Neural progenitor cell (in vitro differentiated cells): ENCODE measurements around the gene ERAP2. TPM values are rescaled to one million over a fixed set of nuclear protein-coding genes. Genes with fewer than 3 reads are reported as not detected.

Source experiments
- DNase-seq: peaks from one replicate; pipeline ENCODE4 v3.0.0-alpha.2; 2016; ENCODE audit warnings: low spot score
- H2AFZ ChIP-seq: fragments of 200-600 bp; sonication (generic); replicated peaks from 2 replicates; pipeline ENCODE4 v1.6.1; 2016; ENCODE audit warnings: antibody characterized with exemption
- H3F3A ChIP-seq: fragments of 200-600 bp; sonication (generic); 2 replicates; pipeline ENCODE4 v1.6.1; 2016; ENCODE audit warnings: antibody characterized with exemption, low read depth
- H3K27ac ChIP-seq: fragments of 200-600 bp; sonication (generic); 2 replicates; pipeline ENCODE4 v1.5.1; 2016; ENCODE audit warnings: mild to moderate bottlenecking
- H3K27me3 ChIP-seq: fragments of 200-600 bp; sonication (generic); 2 replicates; pipeline ENCODE4 v1.6.1; 2016; ENCODE audit warnings: mild to moderate bottlenecking, moderate library complexity
- H3K36me3 ChIP-seq: fragments of 200-600 bp; sonication (generic); 2 replicates; pipeline ENCODE4 v1.5.1; 2016
- H3K4me1 ChIP-seq: fragments of 200-600 bp; sonication (generic); 2 replicates; pipeline ENCODE4 v1.6.1; 2016; ENCODE audit warnings: mixed run types
- H3K4me2 ChIP-seq: fragments of 200-600 bp; sonication (generic); 2 replicates; pipeline ENCODE4 v1.6.1; 2016
- H3K4me3 ChIP-seq: fragments of 200-600 bp; sonication (generic); 2 replicates; pipeline ENCODE4 v1.5.1; 2016
- H3K79me2 ChIP-seq: fragments of 200-600 bp; sonication (generic); 2 replicates; pipeline ENCODE4 v1.6.1; 2016; ENCODE audit warnings: low read depth
- H3K9ac ChIP-seq: fragments of 200-600 bp; sonication (generic); 2 replicates; pipeline ENCODE4 v1.6.1; 2016
- H3K9me3 ChIP-seq: fragments of 200-600 bp; sonication (generic); 2 replicates; pipeline ENCODE4 v1.5.1; 2016; ENCODE audit warnings: low read depth
- H4K20me1 ChIP-seq: fragments of 200-600 bp; sonication (generic); 2 replicates; pipeline ENCODE4 v1.6.1; 2016; ENCODE audit warnings: low read depth
- H3K27ac Mint-ChIP-seq: 3 replicates; pipeline ENCODE4 v1.8.0; 2021; ENCODE audit warnings: mixed read lengths
- H3K27me3 Mint-ChIP-seq: 2 replicates; pipeline ENCODE4 v1.8.0; 2022; ENCODE audit warnings: low read depth, mild to moderate bottlenecking, inconsistent platforms, moderate library complexity, mixed read lengths; ENCODE audit not compliant: insufficient read depth
- H3K36me3 Mint-ChIP-seq: 3 replicates; pipeline ENCODE4 v1.8.0; 2021; ENCODE audit warnings: mixed read lengths
- H3K4me1 Mint-ChIP-seq: 3 replicates; pipeline ENCODE4 v1.8.0; 2021; ENCODE audit warnings: mixed read lengths
- H3K4me3 Mint-ChIP-seq: 3 replicates; pipeline ENCODE4 v1.8.0; 2021; ENCODE audit warnings: mild to moderate bottlenecking, moderate library complexity, mixed read lengths
- H3K9me3 Mint-ChIP-seq: 3 replicates; pipeline ENCODE4 v1.8.0; 2020; ENCODE audit warnings: mixed read lengths
- EZH2 ChIP-seq: fragments of 200-600 bp; sonication (generic); IDR thresholded peaks from 2 replicates; pipeline ENCODE4 v1.6.1; 2017; ENCODE audit warnings: antibody characterized with exemption, mild to moderate bottlenecking, moderate library complexity
- EZH2phosphoT487 ChIP-seq: fragments of 200-600 bp; sonication (generic); IDR thresholded peaks from 2 replicates; pipeline ENCODE4 v1.6.1; 2017; ENCODE audit warnings: antibody characterized with exemption
- total RNA-seq: library from RNA; depleted of rRNA; stranded (reverse); fragments of >200 nt; gene quantifications from 2 replicates; pipeline ENCODE4 v1.2.3, GENCODE V29; 2015; ENCODE audit warnings: low replicate concordance
- TF ChIP-seq, protein P1 (sequence below): fragments of 200-600 bp; sonication (generic); IDR thresholded peaks from 2 replicates; pipeline ENCODE4 v1.5.1; 2017; ENCODE audit warnings: antibody characterized with exemption, mild to moderate bottlenecking

Gene ERAP2
- total RNA-seq, 1 donor from 2014 or later = not detected

DNA sequence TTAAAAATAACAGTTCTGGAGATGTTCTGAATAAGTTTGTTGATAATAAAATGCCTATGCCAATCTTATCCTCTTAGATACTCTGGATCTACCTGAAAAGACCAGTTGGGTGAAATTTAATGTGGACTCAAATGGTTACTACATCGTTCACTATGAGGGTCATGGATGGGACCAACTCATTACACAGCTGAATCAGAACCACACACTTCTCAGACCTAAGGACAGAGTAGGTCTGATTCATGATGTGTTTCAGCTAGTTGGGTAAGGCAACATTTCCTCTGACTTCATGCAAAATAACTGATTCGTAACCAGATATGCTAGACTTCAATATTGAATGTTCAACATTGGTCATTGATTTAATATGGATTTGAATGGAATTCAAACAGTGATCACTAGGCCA, 27.0 kb downstream of the ERAP2 start:
- Histone ChIP-seq H2AFZ (no peak overlapping the region), H3F3A (no peaks in the 10 kb centered on the region), H3K36me3 (no peaks in the 10 kb centered on the region), H3K4me1 (no peaks in the 10 kb centered on the region), H3K27me3 (no peaks in the 10 kb centered on the region), H3K9ac (no peak overlapping the region), H3K4me2 (no peak overlapping the region), H3K9me3 (no peaks in the 10 kb centered on the region), H3K4me3 (no peak overlapping the region), H3K79me2 (no peaks in the 10 kb centered on the region), H4K20me1 (no peaks in the 10 kb centered on the region), H3K27ac (no peak overlapping the region)
- Mint-ChIP-seq H3K4me1 (peaks cover 4% of the 10 kb centered on the region), H3K9me3 (no peaks in the 10 kb centered on the region), H3K27me3 (no peaks in the 10 kb centered on the region), H3K36me3 (no peaks in the 10 kb centered on the region), H3K27ac (no peak overlapping the region), H3K4me3 (no peak overlapping the region)
- no peak for TF ChIP-seq EZH2phosphoT487
- no peak for DNase-seq

DNA sequence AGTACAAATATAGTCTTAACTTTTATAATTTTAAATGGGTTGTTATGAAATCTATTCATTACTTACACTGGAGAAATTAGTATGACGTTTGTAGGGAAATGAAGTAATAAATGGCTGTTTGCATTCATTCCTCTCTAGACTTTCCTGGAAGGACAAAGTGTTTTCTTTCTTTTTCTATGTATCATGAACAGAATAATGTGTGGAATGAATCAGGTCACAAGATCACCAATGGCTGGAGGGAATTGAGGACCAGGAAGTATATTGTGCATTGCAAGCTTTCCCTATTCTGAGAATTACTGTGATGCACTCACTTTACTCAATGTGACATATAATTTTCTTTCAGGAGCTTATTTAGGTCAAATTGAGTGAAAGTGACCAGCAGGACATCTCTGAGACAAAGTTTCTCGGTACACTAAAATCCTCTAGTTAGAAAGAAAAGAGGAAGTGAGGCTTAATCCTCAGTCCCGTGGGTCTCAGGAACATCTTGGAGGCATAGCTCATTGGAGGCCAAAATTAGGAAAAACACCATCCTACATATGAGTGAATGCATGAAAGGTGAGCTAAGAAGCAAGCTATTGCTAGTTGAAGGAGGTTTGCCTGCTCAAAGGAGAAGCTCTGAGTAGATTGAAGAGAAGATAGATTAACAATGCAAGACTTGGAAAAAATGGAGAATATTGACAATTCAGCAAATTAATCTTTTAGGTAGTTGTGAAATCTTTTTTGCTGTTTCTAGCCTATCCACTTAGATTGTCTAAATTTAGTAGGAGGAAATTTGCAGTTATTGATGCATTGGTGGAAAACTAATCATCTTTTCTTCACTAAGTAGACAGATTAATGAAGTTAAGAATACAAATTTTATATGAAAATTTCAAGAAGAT, 28.0 kb downstream of the ERAP2 start:
- no peaks in the 10 kb centered on the region for H3K9me3 Mint-ChIP-seq
- Histone ChIP-seq H2AFZ (peak overlapping the region; percentile 51), H4K20me1 (no peaks in the 10 kb centered on the region), H3K4me2 (no peak overlapping the region), H3K9ac (no peak overlapping the region), H3K79me2 (no peaks in the 10 kb centered on the region), H3K4me3 (no peak overlapping the region), H3K27ac (no peak overlapping the region), H3K9me3 (no peaks in the 10 kb centered on the region), H3K27me3 (no peaks in the 10 kb centered on the region), H3F3A (no peaks in the 10 kb centered on the region), H3K36me3 (no peaks in the 10 kb centered on the region), H3K4me1 (no peaks in the 10 kb centered on the region)
- no peak overlapping the region for H3K4me3 Mint-ChIP-seq
- peaks cover 9% of the 10 kb centered on the region for H3K4me1 Mint-ChIP-seq
- no peaks in the 10 kb centered on the region for H3K36me3 Mint-ChIP-seq
- H3K27ac Mint-ChIP-seq = no peak overlapping the region
- H3K27me3 Mint-ChIP-seq = no peaks in the 10 kb centered on the region
- DNase-seq = no peak
- TF ChIP-seq EZH2 (no peak), EZH2phosphoT487 (no peak)
- TF ChIP-seq, protein P1, sequence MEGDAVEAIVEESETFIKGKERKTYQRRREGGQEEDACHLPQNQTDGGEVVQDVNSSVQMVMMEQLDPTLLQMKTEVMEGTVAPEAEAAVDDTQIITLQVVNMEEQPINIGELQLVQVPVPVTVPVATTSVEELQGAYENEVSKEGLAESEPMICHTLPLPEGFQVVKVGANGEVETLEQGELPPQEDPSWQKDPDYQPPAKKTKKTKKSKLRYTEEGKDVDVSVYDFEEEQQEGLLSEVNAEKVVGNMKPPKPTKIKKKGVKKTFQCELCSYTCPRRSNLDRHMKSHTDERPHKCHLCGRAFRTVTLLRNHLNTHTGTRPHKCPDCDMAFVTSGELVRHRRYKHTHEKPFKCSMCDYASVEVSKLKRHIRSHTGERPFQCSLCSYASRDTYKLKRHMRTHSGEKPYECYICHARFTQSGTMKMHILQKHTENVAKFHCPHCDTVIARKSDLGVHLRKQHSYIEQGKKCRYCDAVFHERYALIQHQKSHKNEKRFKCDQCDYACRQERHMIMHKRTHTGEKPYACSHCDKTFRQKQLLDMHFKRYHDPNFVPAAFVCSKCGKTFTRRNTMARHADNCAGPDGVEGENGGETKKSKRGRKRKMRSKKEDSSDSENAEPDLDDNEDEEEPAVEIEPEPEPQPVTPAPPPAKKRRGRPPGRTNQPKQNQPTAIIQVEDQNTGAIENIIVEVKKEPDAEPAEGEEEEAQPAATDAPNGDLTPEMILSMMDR = no peak

DNA sequence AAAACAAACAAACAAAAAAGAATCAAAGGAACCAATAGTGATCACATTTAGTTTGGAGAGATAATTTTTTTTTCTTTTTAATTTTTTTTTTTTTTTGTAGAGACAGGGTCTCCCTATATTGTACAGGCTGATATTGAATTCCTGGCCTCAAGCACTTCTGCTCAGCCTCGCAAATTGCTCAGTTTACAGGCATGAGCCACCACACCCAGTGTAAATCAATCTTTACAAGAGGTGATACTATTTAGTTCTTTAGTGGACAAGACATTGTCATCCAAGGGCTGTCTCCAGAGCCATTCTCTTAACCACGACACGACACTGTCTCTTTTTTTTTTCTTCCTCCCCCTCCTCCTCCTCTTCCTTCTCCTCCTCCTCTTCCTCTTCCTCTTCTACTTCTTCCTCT, 29.6 kb downstream of the ERAP2 start:
- Histone ChIP-seq H3K4me1 (no peaks in the 10 kb centered on the region), H3K9me3 (no peaks in the 10 kb centered on the region), H2AFZ (no peak overlapping the region), H3K27ac (no peak overlapping the region), H3K4me3 (no peak overlapping the region), H3K4me2 (no peak overlapping the region), H3F3A (no peaks in the 10 kb centered on the region), H3K36me3 (no peaks in the 10 kb centered on the region), H3K9ac (no peak overlapping the region), H3K79me2 (no peaks in the 10 kb centered on the region), H3K27me3 (no peaks in the 10 kb centered on the region), H4K20me1 (no peaks in the 10 kb centered on the region)
- DNase-seq = no peak
- no peaks in the 10 kb centered on the region for H3K36me3 Mint-ChIP-seq
- no peaks in the 10 kb centered on the region for H3K27me3 Mint-ChIP-seq
- peaks cover 15% of the 10 kb centered on the region for H3K4me1 Mint-ChIP-seq
- no peak overlapping the region for H3K27ac Mint-ChIP-seq
- H3K9me3 Mint-ChIP-seq = no peaks in the 10 kb centered on the region
- no peak for TF ChIP-seq EZH2
- no peak for TF ChIP-seq EZH2phosphoT487
- TF ChIP-seq, protein P1 = no peak
- H3K4me3 Mint-ChIP-seq = no peak overlapping the region

DNA sequence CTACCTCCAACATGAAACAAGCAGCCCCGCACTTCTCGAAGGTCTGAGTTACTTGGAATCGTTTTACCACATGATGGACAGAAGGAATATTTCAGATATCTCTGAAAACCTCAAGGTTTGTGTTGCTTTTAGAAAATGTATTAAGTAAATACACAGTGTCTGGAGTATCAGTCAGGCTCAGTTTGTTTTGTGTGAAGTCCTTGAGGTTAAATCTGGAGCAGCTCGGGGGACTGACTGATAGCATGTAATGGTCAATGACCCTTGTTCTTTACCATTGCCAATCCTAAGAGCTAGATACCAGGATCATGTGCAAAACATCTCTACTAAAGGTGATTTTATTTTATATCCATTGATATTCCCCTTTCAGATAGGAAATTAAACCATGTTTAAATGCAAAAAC, 32.7 kb downstream of the ERAP2 start:
- TF ChIP-seq, protein P1 = no peak
- Mint-ChIP-seq H3K4me3 (no peak overlapping the region), H3K4me1 (peaks cover 14% of the 10 kb centered on the region), H3K27ac (peak overlapping the region; percentile 3), H3K36me3 (no peaks in the 10 kb centered on the region), H3K27me3 (no peaks in the 10 kb centered on the region), H3K9me3 (no peaks in the 10 kb centered on the region)
- Histone ChIP-seq H3K79me2 (no peaks in the 10 kb centered on the region), H3K4me1 (no peaks in the 10 kb centered on the region), H3F3A (no peaks in the 10 kb centered on the region), H3K4me2 (no peak overlapping the region), H3K36me3 (no peaks in the 10 kb centered on the region), H3K4me3 (no peak overlapping the region), H2AFZ (no peak overlapping the region), H3K9ac (no peak overlapping the region), H3K27ac (no peak overlapping the region), H3K27me3 (no peaks in the 10 kb centered on the region), H3K9me3 (no peaks in the 10 kb centered on the region), H4K20me1 (no peaks in the 10 kb centered on the region)
- no peak for DNase-seq
